ENCODE measurements around the gene TMEM18.

The TMEM18 gene

GRCh38 chr2:715854-716560 lies 38.8 kb upstream of the TMEM18 start:
- Histone ChIP-seq H3K27ac (ENCODE audit: extremely low read depth, low read depth, low read length) (no peak overlapping the region), H3K4me1 (ENCODE audit: control insufficient read depth, insufficient read depth, low read length) (no peaks in the 10 kb centered on the region), H3K4me3 (ENCODE audit: low read depth, low read length) (no peak overlapping the region), H3K9me3 (ENCODE audit: control insufficient read depth, insufficient read depth, low read depth, low read length) (no peaks in the 10 kb centered on the region), H3K36me3 (ENCODE audit: control insufficient read depth in 2 of 2, insufficient read depth in 1 of 2, low read length in 2 of 2) (no peaks in the 10 kb centered on the region)
- no peak for TF ChIP-seq ZNF513 (tag by site-specific recombination; IDR thresholded peaks at IDR 0.05)
- TF ChIP-seq ZNF654 (tag by site-specific recombination; IDR thresholded peaks at IDR 0.05; ENCODE audit: low read depth) = peak; percentile 23
- ChIA-PET POLR2A (no interaction called here), CTCF (interaction anchor here (0.6 to 3.0 kb wide), 23 partner anchors 11 to 1163 kb away, joined by 3 to 18 read pairs (median 3); no protein-coding TSS in a partner anchor)

GRCh38 chr2:715038-715437 lies 37.8 kb upstream of the TMEM18 start:
- no peak overlapping the region for H3K4me3 ChIP-seq (ENCODE audit: low read depth, low read length)
- H3K4me1 ChIP-seq (ENCODE audit: control insufficient read depth, insufficient read depth, low read length) = no peaks in the 10 kb centered on the region
- H3K27ac ChIP-seq (ENCODE audit: extremely low read depth, low read depth, low read length) = no peak overlapping the region
- CTCF ChIA-PET = interaction anchor here (0.5 to 3.0 kb wide), 30 partner anchors 10 to 831 kb away, joined by 3 to 18 read pairs (median 3); no protein-coding TSS in a partner anchor
- POLR2A ChIA-PET = no interaction called here
- no peaks in the 10 kb centered on the region for H3K9me3 ChIP-seq (ENCODE audit: control insufficient read depth, insufficient read depth, low read depth, low read length)
- no peaks in the 10 kb centered on the region for H3K36me3 ChIP-seq (ENCODE audit: control insufficient read depth in 2 of 2, insufficient read depth in 1 of 2, low read length in 2 of 2)
- TF ChIP-seq ZBTB21 (tag by site-specific recombination; IDR thresholded peaks at IDR 0.05) (no peak), GLIS1 (tag by site-specific recombination; IDR thresholded peaks at IDR 0.05) (peak; percentile 77), PATZ1 (tag by site-specific recombination; IDR thresholded peaks at IDR 0.05) (no peak), ZNF830 (tag by site-specific recombination; IDR thresholded peaks at IDR 0.05; ENCODE audit: low read depth) (no peak), ZBTB49 (tag by site-specific recombination; IDR thresholded peaks at IDR 0.05; ENCODE audit: low read depth) (no peak), ZNF133 (tag by site-specific recombination; IDR thresholded peaks at IDR 0.05) (no peak), ZNF701 (tag by site-specific recombination; IDR thresholded peaks at IDR 0.05) (no peak), ZNF223 (tag by site-specific recombination; IDR thresholded peaks at IDR 0.05) (no peak), EGR2 (tag by site-specific recombination; IDR thresholded peaks at IDR 0.05; ENCODE audit: low read depth) (peak; percentile 54), ZFP37 (tag by site-specific recombination; IDR thresholded peaks at IDR 0.05) (no peak), ZNF433 (tag by site-specific recombination; IDR thresholded peaks at IDR 0.05; ENCODE audit: low read depth) (no peak), BCL11A (tag by site-specific recombination; IDR thresholded peaks at IDR 0.05; ENCODE audit: low read depth) (no peak), ZBTB48 (tag by site-specific recombination; IDR thresholded peaks at IDR 0.05) (no peak), ZFHX2 (tag by site-specific recombination; conservative IDR thresholded peaks at IDR 0.05) (peak; percentile 55; the same call in 1 of the 2 replicates), INSM2 (tag by site-specific recombination; IDR thresholded peaks at IDR 0.05) (no peak), ZIC2 (tag by site-specific recombination; IDR thresholded peaks at IDR 0.05) (peak; percentile 32; the same call in 1 of the 2 replicates), ZNF585B (tag by site-specific recombination; IDR thresholded peaks at IDR 0.05) (no peak), ZSCAN18 (tag by site-specific recombination; IDR thresholded peaks at IDR 0.05) (no peak), PRDM10 (tag by site-specific recombination; IDR thresholded peaks at IDR 0.05) (no peak)

All from HEK293 (cell line).